ENCODE data around the gene SCN5A. TPM values are rescaled to one million over a fixed set of nuclear protein-coding genes. Genes with fewer than 3 reads are reported as not detected.

SCN5A gene
- total and polyA plus RNA-seq, 4 donors: 0.01 to 0.14 TPM; not detected in 2

GRCh38 chr3:38511546-38511945 is 137.9 kb downstream of the SCN5A start:
- Histone ChIP-seq H3K36me3 (ENCODE audit: control insufficient read depth in 4 of 4, insufficient read depth in 3 of 4, low read depth in 1 of 4, low read length in 3 of 4) (peaks cover 0 to 13% (median 6%) of the 10 kb centered on the region in 4 donors), H3K9me3 (ENCODE audit: control insufficient read depth in 4 of 4, low read length in 3 of 4) (no peaks in the 10 kb centered on the region), H3K9ac (ENCODE audit: low read depth in 1 of 2, low read length in 2 of 2) (no peak overlapping the region), H3K4me3 (ENCODE audit: low read depth in 1 of 3, low read length in 3 of 3) (no peak overlapping the region), H3K27ac (ENCODE audit: low read depth in 1 of 2, low read length in 2 of 2) (no peak overlapping the region), H3K4me1 (ENCODE audit: control insufficient read depth in 4 of 4, insufficient read depth in 4 of 4, low read length in 3 of 4) (no peaks in the 10 kb centered on the region), H3K27me3 (ENCODE audit: control insufficient read depth in 4 of 4, insufficient read depth in 4 of 4, low read length in 3 of 4) (no peaks in the 10 kb centered on the region)
- no peak for TF ChIP-seq ATF3 (IDR thresholded peaks at IDR 0.05)
- WGBS: 84% methylated on average over 3 of the region's 3 CpGs
- DNase-seq (ENCODE audit: low spot score): no peak

- peaks cover 0 to 13% (median 5%) of the 10 kb centered on the region in 4 donors for H3K36me3 ChIP-seq (ENCODE audit: control insufficient read depth in 4 of 4, insufficient read depth in 3 of 4, low read depth in 1 of 4, low read length in 3 of 4)
- no peak for DNase-seq (ENCODE audit: low spot score)
These were observed 138.9 kb downstream of the SCN5A start for GRCh38 chr3:38510631-38511030.

GRCh38 chr3:38509732-38510131 is 139.8 kb downstream of the SCN5A start:
- H3K9ac ChIP-seq (ENCODE audit: low read depth in 1 of 2, low read length in 2 of 2): no peak overlapping the region
- H3K27ac ChIP-seq (ENCODE audit: low read depth in 1 of 2, low read length in 2 of 2): no peak overlapping the region
- peaks cover 0 to 13% (median 3%) of the 10 kb centered on the region in 4 donors for H3K36me3 ChIP-seq (ENCODE audit: control insufficient read depth in 4 of 4, insufficient read depth in 3 of 4, low read depth in 1 of 4, low read length in 3 of 4)
- no peak for DNase-seq (ENCODE audit: low spot score)
- 97% methylated on average over 2 of the region's 2 CpGs for WGBS
- no peak overlapping the region for H3K4me3 ChIP-seq (ENCODE audit: low read depth in 1 of 3, low read length in 3 of 3)
- no peak for TF ChIP-seq MAX (IDR thresholded peaks at IDR 0.05)
- TF ChIP-seq RXRA (IDR thresholded peaks at IDR 0.05): no peak
- no peak for TF ChIP-seq EGR1 (IDR thresholded peaks at IDR 0.05; ENCODE audit: low read depth in 2 of 2)
- no peak for TF ChIP-seq CTCF (IDR thresholded peaks at IDR 0.05; ENCODE audit: low read depth, low read length, missing input control)
- TF ChIP-seq RAD21 (IDR thresholded peaks at IDR 0.05): no peak
- no peak for TF ChIP-seq HNF4G (IDR thresholded peaks at IDR 0.05)
- TF ChIP-seq HNF4A (conservative IDR thresholded peaks at IDR 0.05): no peak
- no peak for TF ChIP-seq NR2F2 (IDR thresholded peaks at IDR 0.05)
- TF ChIP-seq SP1 (IDR thresholded peaks at IDR 0.05): no peak
- TF ChIP-seq FOXA2 (IDR thresholded peaks at IDR 0.05): no peak
- no peak for TF ChIP-seq YY1 (IDR thresholded peaks at IDR 0.05)
- H3K9me3 ChIP-seq (ENCODE audit: control insufficient read depth in 4 of 4, low read length in 3 of 4): no peaks in the 10 kb centered on the region
- H3K4me1 ChIP-seq (ENCODE audit: control insufficient read depth in 4 of 4, insufficient read depth in 4 of 4, low read length in 3 of 4): no peaks in the 10 kb centered on the region
- H3K27me3 ChIP-seq (ENCODE audit: control insufficient read depth in 4 of 4, insufficient read depth in 4 of 4, low read length in 3 of 4): no peaks in the 10 kb centered on the region

More at GRCh38 chr3:38510631-38511030, 138.9 kb downstream of the SCN5A start:
- TF ChIP-seq GABPA (IDR thresholded peaks at IDR 0.05 in 1 of 2, conservative IDR thresholded peaks at IDR 0.05 in 1 of 2): no peak
- TF ChIP-seq NR2F2 (IDR thresholded peaks at IDR 0.05): no peak
- TF ChIP-seq SP1 (IDR thresholded peaks at IDR 0.05): no peak
- no peak for TF ChIP-seq TAF1 (conservative IDR thresholded peaks at IDR 0.05)
- TF ChIP-seq FOXA1 (IDR thresholded peaks at IDR 0.05): no peak
- no peak for TF ChIP-seq ATF3 (IDR thresholded peaks at IDR 0.05)
- H3K4me1 ChIP-seq (ENCODE audit: control insufficient read depth in 4 of 4, insufficient read depth in 4 of 4, low read length in 3 of 4): no peaks in the 10 kb centered on the region
- H3K27ac ChIP-seq (ENCODE audit: low read depth in 1 of 2, low read length in 2 of 2): no peak overlapping the region
- H3K4me3 ChIP-seq (ENCODE audit: low read depth in 1 of 3, low read length in 3 of 3): no peak overlapping the region
- no peak overlapping the region for H3K9ac ChIP-seq (ENCODE audit: low read depth in 1 of 2, low read length in 2 of 2)
- H3K27me3 ChIP-seq (ENCODE audit: control insufficient read depth in 4 of 4, insufficient read depth in 4 of 4, low read length in 3 of 4): no peaks in the 10 kb centered on the region
- H3K9me3 ChIP-seq (ENCODE audit: control insufficient read depth in 4 of 4, low read length in 3 of 4): no peaks in the 10 kb centered on the region

Data from liver (tissue), 9 donors.